GM12873 (cell line): Measurements from ENCODE around the gene ZNF638.

Experiments
- TF ChIP-seq, protein P1 (sequence below): IDR thresholded peaks from 2 replicates; pipeline ENCODE4 v1.5.1; 2012; ENCODE audit warnings: low read depth, mild to moderate bottlenecking, moderate library complexity, low read length, control low read depth; ENCODE audit not compliant: insufficient read depth; ENCODE audit errors: missing control alignments

The ZNF638 gene

GRCh38 chr2:71474116-71474743 lies 142.6 kb downstream of the ZNF638 start:
- TF ChIP-seq, protein P1, sequence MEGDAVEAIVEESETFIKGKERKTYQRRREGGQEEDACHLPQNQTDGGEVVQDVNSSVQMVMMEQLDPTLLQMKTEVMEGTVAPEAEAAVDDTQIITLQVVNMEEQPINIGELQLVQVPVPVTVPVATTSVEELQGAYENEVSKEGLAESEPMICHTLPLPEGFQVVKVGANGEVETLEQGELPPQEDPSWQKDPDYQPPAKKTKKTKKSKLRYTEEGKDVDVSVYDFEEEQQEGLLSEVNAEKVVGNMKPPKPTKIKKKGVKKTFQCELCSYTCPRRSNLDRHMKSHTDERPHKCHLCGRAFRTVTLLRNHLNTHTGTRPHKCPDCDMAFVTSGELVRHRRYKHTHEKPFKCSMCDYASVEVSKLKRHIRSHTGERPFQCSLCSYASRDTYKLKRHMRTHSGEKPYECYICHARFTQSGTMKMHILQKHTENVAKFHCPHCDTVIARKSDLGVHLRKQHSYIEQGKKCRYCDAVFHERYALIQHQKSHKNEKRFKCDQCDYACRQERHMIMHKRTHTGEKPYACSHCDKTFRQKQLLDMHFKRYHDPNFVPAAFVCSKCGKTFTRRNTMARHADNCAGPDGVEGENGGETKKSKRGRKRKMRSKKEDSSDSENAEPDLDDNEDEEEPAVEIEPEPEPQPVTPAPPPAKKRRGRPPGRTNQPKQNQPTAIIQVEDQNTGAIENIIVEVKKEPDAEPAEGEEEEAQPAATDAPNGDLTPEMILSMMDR, result no peak

- TF ChIP-seq, protein P1, result no peak
Measured at GRCh38 chr2:71474744-71475397, 143.3 kb downstream of the ZNF638 start.

- TF ChIP-seq, protein P1, result no peak
Measured at GRCh38 chr2:71476495-71476894, 144.9 kb downstream of the ZNF638 start.

GRCh38 chr2:71477231-71477691 lies 145.7 kb downstream of the ZNF638 start:
- TF ChIP-seq, protein P1, result no peak

DNA sequence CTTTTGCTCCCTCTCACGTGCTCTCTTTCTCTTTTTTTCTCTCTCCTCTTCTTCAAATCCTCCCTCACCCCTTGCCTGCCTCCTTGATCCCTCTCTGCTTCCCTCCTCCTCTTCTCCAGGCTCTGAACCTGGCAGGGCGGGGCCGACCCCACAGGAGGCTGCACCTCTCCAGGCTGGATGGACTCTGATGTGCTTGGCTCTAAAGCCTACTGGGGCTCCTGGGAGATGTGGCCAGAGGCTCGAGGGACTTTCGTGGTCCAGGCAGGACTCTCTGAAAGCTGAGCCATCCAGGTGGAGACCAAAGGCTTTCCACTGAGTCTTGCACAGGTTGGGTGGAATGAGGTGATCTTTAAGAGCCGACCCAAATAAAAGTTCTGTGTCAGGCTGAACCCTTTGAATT lies 147.2 kb downstream of the ZNF638 start:
- TF ChIP-seq, protein P1, result no peak

GRCh38 chr2:71479261-71479660 lies 147.7 kb downstream of the ZNF638 start:
- TF ChIP-seq, protein P1, result no peak

- TF ChIP-seq, protein P1, result no peak
Measured at GRCh38 chr2:71481111-71481510, 149.5 kb downstream of the ZNF638 start.
